NCI-H524 treated with DMSO at 0.1 percent for 48 hours (cell line): Measurements from ENCODE around the gene MAGI2.
A peak's percentile ranks its signal among the peaks of the same experiment; 100 is the strongest.
"Not testable (repeated sequence)": the region's sequence is repeated elsewhere in the genome, so short reads cannot be mapped to it uniquely, and the experiment has no call there.

ENCODE experiments used
- DNase-seq: peaks from one replicate; lab custom pipeline; 2025; lab: John Stamatoyannopoulos, UW

Gene MAGI2

GRCh38 chr7:79451580-79451979 is 1.9 kb downstream of the MAGI2 start:
- DNase-seq, result no peak

- DNase-seq, result not testable (repeated sequence)
These were observed 10.7 kb downstream of the MAGI2 start for GRCh38 chr7:79442766-79443165.

- DNase-seq, result no peak
These were observed 17.1 kb downstream of the MAGI2 start for GRCh38 chr7:79436378-79436777.

- no peak for DNase-seq
These were observed 18.6 kb downstream of the MAGI2 start for GRCh38 chr7:79434867-79435266.

DNA sequence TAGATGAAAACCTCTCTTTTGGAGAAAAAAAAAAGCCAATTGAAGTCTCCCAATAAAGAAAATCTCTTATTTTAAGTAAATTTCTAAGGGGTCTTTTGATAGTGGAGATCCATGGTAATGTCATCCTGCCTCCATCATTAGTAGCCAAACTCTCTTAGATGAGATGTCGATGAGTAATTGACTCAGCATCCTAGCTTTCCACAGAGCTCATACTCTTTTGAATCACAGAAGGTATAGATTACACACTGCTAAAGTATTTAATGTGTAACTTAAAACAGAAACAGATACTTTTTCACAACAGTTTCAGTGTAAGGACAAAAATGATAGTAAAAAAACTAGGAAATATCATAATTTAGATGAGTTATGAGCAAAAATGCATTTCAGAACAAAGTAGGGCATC is 19.4 kb downstream of the MAGI2 start:
- no peak for DNase-seq

- DNase-seq, result no peak
These were observed 23.1 kb downstream of the MAGI2 start for GRCh38 chr7:79430391-79430790.

GRCh38 chr7:79425665-79426064 is 27.8 kb downstream of the MAGI2 start:
- no peak for DNase-seq

DNA sequence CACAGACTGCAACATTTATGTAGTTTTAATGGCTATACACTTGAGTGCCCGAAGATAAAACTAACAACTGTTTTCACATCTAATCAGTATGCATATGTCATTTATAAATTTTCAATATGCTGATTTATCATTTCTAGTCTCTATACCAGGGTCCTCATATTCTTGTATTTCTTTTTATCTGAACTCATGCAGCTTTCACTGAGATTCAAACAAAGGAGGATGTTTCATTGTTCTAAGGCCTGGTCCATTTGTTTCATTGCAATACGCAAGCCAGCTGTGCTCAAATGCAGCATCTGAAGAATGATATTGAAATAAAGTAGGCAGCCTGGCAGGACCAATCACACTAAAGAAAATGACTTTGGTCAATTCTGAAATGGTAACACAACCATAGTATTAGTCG is 31.7 kb downstream of the MAGI2 start:
- no peak for DNase-seq

- no peak for DNase-seq
These were observed 33.0 kb downstream of the MAGI2 start for GRCh38 chr7:79420464-79420863.

GRCh38 chr7:79414910-79415309 is 38.6 kb downstream of the MAGI2 start:
- no peak for DNase-seq

DNA sequence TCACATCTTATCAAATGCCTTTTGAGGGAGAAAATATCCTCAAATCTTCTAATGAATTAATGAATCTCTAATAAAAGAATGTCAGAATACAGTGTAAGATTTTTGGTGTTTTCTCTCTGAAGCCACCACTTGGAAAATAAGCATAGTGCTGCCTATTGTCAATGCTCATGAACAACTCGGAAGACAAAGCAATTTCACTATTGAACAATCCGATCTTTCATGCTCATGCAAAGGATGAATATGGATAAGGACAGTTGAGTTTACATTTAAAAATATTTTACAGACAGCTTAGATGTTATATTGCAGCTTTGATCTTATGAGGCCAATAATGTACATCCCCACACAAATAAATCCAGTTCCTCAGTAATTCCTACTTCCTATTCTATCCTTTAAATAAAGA is 40.6 kb downstream of the MAGI2 start:
- no peak for DNase-seq

DNA sequence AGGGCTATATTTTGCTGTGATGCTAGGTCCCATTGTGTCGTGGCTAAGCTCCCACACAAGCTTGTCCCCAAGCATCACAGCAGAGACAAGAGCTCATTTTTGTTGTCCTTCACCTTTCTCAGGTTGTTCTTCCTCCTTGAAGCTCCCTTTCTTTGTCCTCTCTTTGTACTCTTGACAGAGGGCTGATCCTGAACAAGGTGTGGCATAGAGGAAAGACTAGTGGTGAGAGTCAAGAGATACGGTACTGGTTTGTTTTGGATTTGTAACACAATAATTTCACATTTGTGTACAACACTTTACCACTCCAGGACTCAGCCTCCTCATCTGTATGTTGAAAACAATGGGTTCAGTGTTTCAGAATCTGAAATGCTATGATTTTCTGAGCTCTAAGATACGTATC is 41.0 kb downstream of the MAGI2 start:
- no peak for DNase-seq

GRCh38 chr7:79410345-79410744 is 43.1 kb downstream of the MAGI2 start:
- DNase-seq, result peak; percentile 10

- no peak for DNase-seq
These were observed 46.1 kb downstream of the MAGI2 start for GRCh38 chr7:79407351-79407750.

DNA sequence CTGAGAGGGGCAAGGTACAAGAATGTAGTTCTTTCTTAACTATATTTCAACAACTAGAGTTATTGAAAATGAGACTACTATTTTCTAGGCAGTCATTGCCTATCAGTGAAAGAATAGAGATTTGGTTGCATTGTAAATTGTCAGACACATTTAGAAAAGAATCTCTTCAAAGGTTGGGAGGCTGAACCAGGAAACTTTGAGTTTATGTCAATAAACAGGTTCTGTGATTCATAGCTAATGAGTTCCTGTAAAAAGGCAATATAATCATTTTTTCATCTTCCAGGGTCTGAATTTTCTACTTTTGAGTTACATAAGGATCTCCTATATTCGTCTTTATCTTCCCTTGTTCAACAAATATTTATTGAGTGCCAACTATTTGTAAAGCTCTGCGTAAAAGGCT is 47.1 kb downstream of the MAGI2 start:
- no peak for DNase-seq

GRCh38 chr7:79405368-79405767 is 48.1 kb downstream of the MAGI2 start:
- DNase-seq, result no peak

DNA sequence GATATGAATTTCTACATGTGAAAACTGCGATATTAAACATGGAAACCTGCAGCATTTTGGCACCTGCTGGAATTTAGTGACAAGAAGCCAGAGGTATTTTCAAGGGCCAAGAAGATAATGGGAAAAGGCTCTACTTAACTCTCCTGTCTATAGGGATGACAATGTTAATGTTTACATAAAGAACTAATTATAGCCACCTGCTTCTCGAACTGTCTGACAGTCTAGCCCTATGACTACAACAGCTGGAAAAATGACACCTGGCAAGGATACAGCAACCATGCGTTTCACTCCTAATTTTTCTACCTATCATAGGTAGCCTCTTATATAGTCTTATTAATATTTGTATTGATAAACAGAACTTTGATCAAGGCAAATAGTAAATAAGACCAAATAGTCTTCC is 49.6 kb downstream of the MAGI2 start:
- no peak for DNase-seq

GRCh38 chr7:79403451-79403850 is 50.0 kb downstream of the MAGI2 start:
- DNase-seq, result no peak

GRCh38 chr7:79401254-79401653 is 52.2 kb downstream of the MAGI2 start:
- no peak for DNase-seq

GRCh38 chr7:79400222-79400621 is 53.2 kb downstream of the MAGI2 start:
- DNase-seq, result no peak

DNA sequence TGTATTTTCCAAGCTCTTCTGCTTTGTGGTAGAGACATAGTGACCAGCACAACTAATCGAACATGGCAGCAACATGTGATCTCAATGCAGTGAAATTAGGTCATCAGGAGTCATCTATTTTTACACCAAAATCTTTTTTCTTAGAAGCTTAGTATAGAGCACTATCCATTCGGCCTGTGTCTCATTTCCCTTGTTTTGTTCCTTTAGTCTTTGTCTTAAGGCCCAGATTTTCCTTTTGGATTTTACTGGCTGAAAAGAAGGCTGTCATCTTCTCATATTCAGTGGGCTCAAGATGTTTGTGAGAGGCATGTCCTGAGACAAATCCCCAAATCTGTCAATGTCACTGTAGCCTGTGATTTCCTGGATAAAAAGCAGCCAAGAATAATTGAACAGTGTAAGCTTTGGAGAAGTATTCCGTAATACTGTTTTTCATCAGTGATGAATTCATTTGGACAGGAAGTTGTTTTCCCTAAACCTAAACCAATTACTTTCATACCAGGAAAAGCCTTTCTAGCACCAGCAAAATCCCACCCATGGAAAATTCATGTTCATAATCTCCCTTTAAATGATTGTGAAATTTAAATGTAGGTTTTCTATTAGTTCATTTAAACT is 55.2 kb downstream of the MAGI2 start:
- DNase-seq, result no peak

DNA sequence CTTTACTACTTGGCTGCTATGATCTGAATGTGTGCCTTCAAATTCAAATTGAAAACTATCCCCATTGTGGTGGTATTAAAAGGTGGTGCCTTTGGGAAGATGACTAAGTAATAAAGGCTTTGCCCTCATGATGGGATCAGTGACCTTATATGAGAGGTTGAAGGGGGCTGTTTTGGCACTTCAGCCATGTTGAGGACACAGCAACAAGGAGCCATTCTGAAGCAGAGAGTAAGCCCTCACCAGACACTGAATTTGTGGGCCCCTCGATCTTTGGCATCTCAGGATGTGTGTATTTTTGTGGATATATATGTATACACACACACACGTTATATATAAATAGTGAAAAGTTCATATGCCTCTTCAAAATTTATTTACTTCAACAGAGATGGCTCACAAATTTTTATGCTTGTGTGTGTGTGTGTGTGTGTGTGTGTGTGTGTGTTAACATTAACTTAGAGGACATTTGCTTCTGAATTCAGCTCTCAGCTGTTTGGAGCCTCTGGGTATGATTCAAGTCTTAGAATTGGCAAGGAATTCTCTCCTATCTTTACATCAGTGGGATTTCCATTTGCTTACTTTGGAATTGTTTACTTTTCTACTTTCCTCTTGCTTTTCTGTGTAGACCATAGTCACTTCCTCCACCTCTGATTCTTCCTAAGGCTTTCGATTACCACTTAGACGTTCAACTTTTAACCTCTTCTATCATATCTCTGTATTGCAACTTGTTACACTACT is 66.6 kb downstream of the MAGI2 start:
- DNase-seq, result no peak

- no peak for DNase-seq
These were observed 71.5 kb downstream of the MAGI2 start for GRCh38 chr7:79381921-79382320.

- no peak for DNase-seq
These were observed 76.4 kb downstream of the MAGI2 start for GRCh38 chr7:79377097-79377496.
